HEK293T (cell line): Measurements from ENCODE around the gene AGMO.
A peak's percentile ranks its signal among the peaks of the same experiment; 100 is the strongest.

Experiments
- CTCF ChIA-PET: fragments of 350-600 bp; formaldehyde crosslinking; extraction: SDS; loops from one replicate; lab custom pipeline; 2021; ENCODE audit warnings: antibody characterized with exemption, inconsistent platforms; lab: Yijun Ruan, JAX
- POLR2A ChIA-PET: fragments of 350-600 bp; formaldehyde crosslinking; extraction: SDS; loops from one replicate; lab custom pipeline; 2020; ENCODE audit warnings: antibody characterized with exemption, inconsistent platforms; lab: Yijun Ruan, JAX
- DNase-seq: peaks from one replicate; pipeline ENCODE4 v3.0.0; 2012; ENCODE audit warnings: mixed read lengths; ENCODE audit errors: extremely low spot score
- ARNT ChIP-seq: fragments of 450-650 bp; IDR thresholded peaks from 2 replicates; pipeline ENCODE4 v1.6.1; 2017; ENCODE audit warnings: mild to moderate bottlenecking
- BHLHE40 ChIP-seq: fragments of 450-650 bp; IDR thresholded peaks from 2 replicates; pipeline ENCODE4 v1.6.1; 2016; ENCODE audit warnings: mild to moderate bottlenecking, moderate library complexity, borderline replicate concordance
- CTBP1 ChIP-seq: fragments of 450-650 bp; IDR thresholded peaks from 2 replicates; pipeline ENCODE4 v1.6.1; 2016; ENCODE audit warnings: borderline replicate concordance
- ELF4 ChIP-seq: fragments of 450-650 bp; IDR thresholded peaks from 2 replicates; pipeline ENCODE4 v1.6.1; 2017; ENCODE audit warnings: antibody characterized with exemption
- FOXA1 ChIP-seq: fragments of 450-650 bp; IDR thresholded peaks from 2 replicates; pipeline ENCODE4 v1.6.1; 2016; ENCODE audit warnings: mild to moderate bottlenecking
- FOXK2 ChIP-seq: fragments of 450-650 bp; IDR thresholded peaks from 2 replicates; pipeline ENCODE4 v1.6.1; 2016; ENCODE audit warnings: mild to moderate bottlenecking
- FOXM1 ChIP-seq: fragments of 450-650 bp; IDR thresholded peaks from 2 replicates; pipeline ENCODE4 v1.6.1; 2017; ENCODE audit warnings: mild to moderate bottlenecking, borderline replicate concordance
- HDGF ChIP-seq: fragments of 450-650 bp; IDR thresholded peaks from 2 replicates; pipeline ENCODE4 v1.6.1; 2017; ENCODE audit warnings: antibody characterized with exemption, borderline replicate concordance
- L3MBTL2 ChIP-seq: fragments of 450-650 bp; conservative IDR thresholded peaks from 2 replicates; pipeline ENCODE4 v1.6.1; 2016; ENCODE audit warnings: mild to moderate bottlenecking
- LEF1 ChIP-seq: fragments of 450-650 bp; IDR thresholded peaks from 2 replicates; pipeline ENCODE4 v1.6.1; 2017; ENCODE audit warnings: mild to moderate bottlenecking, borderline replicate concordance
- NFRKB ChIP-seq: fragments of 450-650 bp; IDR thresholded peaks from 2 replicates; pipeline ENCODE4 v1.6.1; 2016; ENCODE audit warnings: mild to moderate bottlenecking, moderate library complexity
- SP1 ChIP-seq: fragments of 450-650 bp; IDR thresholded peaks from 2 replicates; pipeline ENCODE4 v1.6.1; 2017
- SUZ12 ChIP-seq: fragments of 450-650 bp; IDR thresholded peaks from 2 replicates; pipeline ENCODE4 v1.6.1; 2016; ENCODE audit warnings: mild to moderate bottlenecking
- TARDBP ChIP-seq: fragments of 450-650 bp; IDR thresholded peaks from 2 replicates; pipeline ENCODE4 v1.6.1; 2016
- ZNF384 ChIP-seq: fragments of 450-650 bp; IDR thresholded peaks from 2 replicates; pipeline ENCODE4 v1.6.1; 2016
- TF ChIP-seq, protein P1 (sequence below): fragments of 450-650 bp; IDR thresholded peaks from 2 replicates; pipeline ENCODE4 v1.6.1; 2016

Gene AGMO

DNA sequence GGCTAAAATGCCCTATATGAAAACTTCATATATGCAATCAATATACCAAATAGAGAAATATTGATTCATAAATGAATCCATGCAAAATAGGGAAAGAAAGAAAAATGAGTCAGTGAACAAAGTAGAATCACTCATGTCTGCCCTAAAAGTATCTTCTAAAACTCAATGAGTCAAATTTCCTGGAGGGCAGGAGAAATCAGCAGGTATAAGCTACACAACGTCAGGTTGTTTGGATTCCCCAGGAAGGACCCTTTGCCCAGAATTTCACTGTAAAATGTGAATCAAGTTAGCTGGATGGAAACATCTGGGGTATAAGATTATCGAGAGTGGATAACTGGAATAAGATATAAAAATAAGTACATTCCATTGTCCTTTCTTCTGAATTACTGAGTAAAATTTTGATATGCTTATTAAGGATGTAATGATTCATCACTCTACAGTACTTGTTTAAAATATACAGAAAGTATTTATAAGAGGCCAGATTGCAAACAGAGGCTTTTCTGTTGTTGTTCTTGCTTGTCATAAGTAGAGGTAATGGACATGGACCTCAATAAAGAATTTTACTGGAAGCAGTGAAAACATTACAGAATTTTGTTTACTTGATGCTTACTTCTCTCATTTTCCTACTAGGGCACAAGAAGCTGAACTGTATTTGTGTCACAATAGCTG lies 99.0 kb downstream of the AGMO start:
- CTCF ChIA-PET = no interaction called here
- no peak for TF ChIP-seq ELF4
- TF ChIP-seq, protein P1, sequence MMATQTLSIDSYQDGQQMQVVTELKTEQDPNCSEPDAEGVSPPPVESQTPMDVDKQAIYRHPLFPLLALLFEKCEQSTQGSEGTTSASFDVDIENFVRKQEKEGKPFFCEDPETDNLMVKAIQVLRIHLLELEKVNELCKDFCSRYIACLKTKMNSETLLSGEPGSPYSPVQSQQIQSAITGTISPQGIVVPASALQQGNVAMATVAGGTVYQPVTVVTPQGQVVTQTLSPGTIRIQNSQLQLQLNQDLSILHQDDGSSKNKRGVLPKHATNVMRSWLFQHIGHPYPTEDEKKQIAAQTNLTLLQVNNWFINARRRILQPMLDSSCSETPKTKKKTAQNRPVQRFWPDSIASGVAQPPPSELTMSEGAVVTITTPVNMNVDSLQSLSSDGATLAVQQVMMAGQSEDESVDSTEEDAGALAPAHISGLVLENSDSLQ = no peak
- TF ChIP-seq SUZ12 = no peak
- TF ChIP-seq ARNT = no peak
- POLR2A ChIA-PET = no interaction called here

DNA sequence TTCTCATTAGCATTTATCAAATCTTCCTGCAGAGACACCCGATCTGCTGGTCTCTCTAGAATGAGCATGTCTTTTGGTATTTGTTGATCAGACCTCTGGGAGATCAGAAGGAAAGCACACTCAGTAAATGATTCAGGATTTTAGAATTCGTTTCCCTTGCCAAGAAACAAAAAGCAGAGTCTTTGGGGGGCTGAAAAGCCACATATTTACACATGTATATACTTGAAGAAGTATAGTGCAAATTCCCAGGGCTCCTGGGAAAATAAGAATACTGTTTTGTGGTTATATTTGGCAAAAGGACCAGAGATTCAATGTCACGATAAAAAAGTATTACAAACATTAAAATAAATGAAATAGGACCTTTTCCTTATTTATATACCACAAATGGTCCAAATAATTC lies 100.2 kb downstream of the AGMO start:
- TF ChIP-seq FOXA1 (no peak), BHLHE40 (no peak), HDGF (no peak), FOXK2 (no peak), ELF4 (no peak), NFRKB (no peak), FOXM1 (no peak), TARDBP (no peak), SP1 (no peak), ZNF384 (no peak), L3MBTL2 (no peak), CTBP1 (no peak), LEF1 (no peak), ARNT (no peak), SUZ12 (no peak)
- TF ChIP-seq, protein P1 = no peak
- DNase-seq = no peak
- CTCF ChIA-PET = no interaction called here
- POLR2A ChIA-PET = no interaction called here

More for the DNA sequence above, 99.0 kb downstream of the AGMO start:
- no peak for DNase-seq

DNA sequence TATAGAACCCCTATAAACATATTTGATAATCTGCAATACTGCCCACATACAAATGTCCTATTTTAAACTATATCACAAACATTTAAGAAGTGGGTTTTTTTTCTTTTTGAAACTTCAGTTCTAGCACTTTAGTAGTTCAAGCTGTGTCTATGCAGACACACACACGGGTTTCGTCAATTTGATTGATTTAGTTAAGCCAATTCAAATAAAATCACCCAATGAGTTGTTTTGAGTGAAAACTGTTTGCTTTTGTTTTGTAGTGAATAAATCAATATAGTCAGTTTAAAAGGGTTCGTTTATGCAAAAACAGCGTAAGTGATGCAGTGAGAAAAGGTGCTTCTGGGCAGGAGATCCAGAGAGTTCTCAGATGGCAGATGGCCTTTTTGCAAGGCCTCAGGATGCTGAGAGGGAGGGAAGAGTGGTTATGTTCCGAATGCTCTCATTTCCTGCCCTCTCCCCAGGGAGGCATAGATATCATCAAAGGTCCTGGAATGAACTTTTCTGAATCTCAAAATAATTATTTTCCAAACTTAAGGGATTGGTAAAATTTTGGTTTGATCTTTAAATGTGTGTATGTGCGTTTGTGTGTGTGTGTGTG lies 102.7 kb downstream of the AGMO start:
- CTCF ChIA-PET = no interaction called here
- DNase-seq = peak; percentile 6
- TF ChIP-seq CTBP1 = no peak
- no peak for TF ChIP-seq FOXK2
- no peak for TF ChIP-seq LEF1
- POLR2A ChIA-PET = no interaction called here

DNA sequence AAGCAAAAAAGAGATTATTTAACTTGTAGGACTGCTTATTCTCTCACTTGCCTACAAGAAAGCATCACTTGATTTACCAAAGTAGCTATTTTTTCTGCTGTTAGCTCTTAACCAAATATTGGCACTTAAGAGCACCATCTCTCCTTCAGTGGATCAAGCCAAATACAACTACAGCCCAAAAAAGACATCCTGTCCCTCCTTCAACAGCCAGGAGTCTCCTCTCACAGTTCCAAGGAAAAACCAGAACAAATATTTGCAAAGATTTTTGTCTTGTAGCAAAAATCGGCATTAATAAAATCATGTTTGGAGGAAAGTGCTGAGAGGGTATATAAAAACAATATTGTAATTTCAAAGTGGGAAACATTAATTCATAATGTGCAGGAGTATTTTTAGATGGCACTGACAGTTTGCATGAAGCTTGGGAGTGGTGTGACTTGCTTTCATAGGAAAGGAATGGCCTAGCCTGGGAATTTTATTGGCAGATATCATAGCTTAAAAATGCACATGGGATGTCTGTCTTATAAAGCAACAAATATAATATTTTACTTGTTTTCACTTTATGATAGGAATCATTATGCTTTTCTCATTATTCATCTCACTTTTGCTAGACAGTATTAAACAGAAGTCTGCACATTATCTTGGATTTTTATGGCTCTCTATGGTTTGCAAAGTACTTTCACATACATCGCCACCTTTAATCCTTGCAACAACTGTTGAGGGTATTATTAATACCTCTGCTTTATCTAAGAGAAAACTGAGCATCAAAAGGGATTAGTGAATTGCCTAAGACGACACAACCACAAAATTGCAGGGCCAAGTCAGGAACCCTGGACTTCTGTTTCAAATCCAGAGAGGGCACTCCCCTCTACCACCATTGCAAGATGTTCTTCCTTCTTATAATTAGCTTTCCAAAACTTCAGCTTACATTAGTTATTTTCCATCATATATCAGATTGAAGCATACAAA lies 103.5 kb downstream of the AGMO start:
- CTCF ChIA-PET = no interaction called here
- no peak for DNase-seq
- TF ChIP-seq SUZ12 (no peak), LEF1 (no peak), BHLHE40 (no peak), FOXK2 (no peak), ZNF384 (no peak), ELF4 (no peak), FOXA1 (no peak), TARDBP (no peak), CTBP1 (no peak), NFRKB (no peak), FOXM1 (no peak), ARNT (no peak), L3MBTL2 (no peak), SP1 (no peak)
- TF ChIP-seq, protein P1 = no peak
- POLR2A ChIA-PET = no interaction called here

DNA sequence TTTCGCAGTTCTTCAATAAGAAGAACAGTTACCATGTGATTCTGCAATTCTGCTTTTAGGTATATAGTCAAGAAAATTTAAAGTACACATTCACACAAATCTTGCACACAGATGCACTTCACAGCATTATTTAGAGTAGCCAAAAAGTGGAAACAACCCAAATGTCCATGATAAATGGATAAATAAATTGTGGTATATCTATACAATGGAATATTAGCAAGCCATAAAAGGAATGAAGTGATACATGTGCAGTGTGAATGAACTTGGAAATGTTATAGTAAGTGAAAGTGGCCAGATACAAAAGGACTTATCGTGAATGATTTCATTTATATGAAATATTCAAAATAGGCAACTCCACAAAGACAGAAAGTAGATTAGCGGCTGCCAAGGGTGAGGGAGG lies 109.1 kb downstream of the AGMO start:
- no peak for TF ChIP-seq SP1
- no peak for TF ChIP-seq TARDBP
- no peak for TF ChIP-seq LEF1
- TF ChIP-seq NFRKB = no peak
- POLR2A ChIA-PET = no interaction called here
- CTCF ChIA-PET = no interaction called here
- DNase-seq = no peak

DNA sequence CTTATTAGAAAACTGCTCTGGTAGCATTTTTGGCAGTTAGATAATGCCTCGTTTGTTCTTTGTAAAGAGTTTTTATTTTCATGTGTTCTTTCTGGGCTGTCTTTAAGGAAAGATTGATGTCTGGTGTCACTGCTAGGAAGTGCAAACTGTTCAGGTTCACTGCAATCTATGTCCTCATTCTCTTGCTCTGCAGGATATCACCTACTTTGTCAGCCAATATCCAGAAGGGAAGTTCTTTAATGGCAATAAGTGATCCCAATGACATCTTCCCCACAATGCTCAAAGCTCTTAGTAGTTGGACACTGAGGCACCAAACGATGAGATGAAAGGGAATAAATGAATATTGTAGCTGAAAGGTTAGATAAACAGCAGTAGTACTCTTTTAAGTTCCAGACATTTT lies 115.1 kb downstream of the AGMO start:
- DNase-seq = no peak
- ChIA-PET POLR2A (no interaction called here), CTCF (no interaction called here)
- TF ChIP-seq ELF4 (no peak), LEF1 (no peak), CTBP1 (no peak), ARNT (no peak), SUZ12 (no peak), FOXK2 (no peak), ZNF384 (no peak), L3MBTL2 (no peak), TARDBP (no peak), SP1 (no peak), FOXA1 (no peak), NFRKB (no peak), HDGF (no peak), BHLHE40 (no peak), FOXM1 (no peak)
- TF ChIP-seq, protein P1 = no peak
